SK-N-SH (cell line): ENCODE data around the gene RXYLT1. TPM values are rescaled to one million over a fixed set of nuclear protein-coding genes. Genes with fewer than 3 reads are reported as not detected.

Experiments used
- CTCF ChIA-PET: fragments of 300-600, 350-600 bp; formaldehyde crosslinking; extraction: SDS; loops from one replicate; lab custom pipeline; 2021; lab: Yijun Ruan, JAX
- POLR2A ChIA-PET: fragments of 350-600 bp; sonication (Branson Sonifier 250); formaldehyde crosslinking; extraction: SDS; loops from one replicate; lab custom pipeline; 2020; ENCODE audit warnings: antibody characterized with exemption, inconsistent platforms; lab: Yijun Ruan, JAX
- DNase-seq: peaks from one replicate; pipeline ENCODE4 v3.0.0; 2012
- H2AFZ ChIP-seq: fragments of 200-600 bp; sonication (generic); 2 replicates; pipeline ENCODE4 v1.8.1; 2016; ENCODE audit warnings: antibody characterized with exemption, mild to moderate bottlenecking, low read depth
- H3F3A ChIP-seq: fragments of 200-600 bp; sonication (generic); replicated peaks from 2 replicates; pipeline ENCODE3; 2016; ENCODE audit warnings: antibody characterized with exemption, mild to moderate bottlenecking; ENCODE audit not compliant: insufficient read depth
- H3K27ac ChIP-seq, 2 experiments: fragments of 200-500 bp in 1 of 2; fragments of 200-600 bp in 1 of 2; sonication (Bioruptor generic) in 1 of 2; sonication (generic), shearing (Covaris generic) in 1 of 2; 2 replicates each; pipeline versions ENCODE4 v1.5.1 to v1.6.1; 2014 to 2016; ENCODE audit warnings: low read depth in 2 of 2, inconsistent platforms in 1 of 2, low read length in 1 of 2, mild to moderate bottlenecking in 1 of 2, mixed read lengths in 1 of 2
- H3K27me3 ChIP-seq: fragments of 200-600 bp; sonication (generic), shearing (Covaris generic); 2 replicates; pipeline ENCODE4 v1.6.1; 2016; ENCODE audit warnings: mixed run types; ENCODE audit not compliant: insufficient read depth
- H3K36me3 ChIP-seq, 2 experiments: fragments of 200-500 bp in 1 of 2; fragments of 200-600 bp in 1 of 2; sonication (Bioruptor generic) in 1 of 2; sonication (generic) in 1 of 2; replicated peaks in 1 of 2; 2 replicates each; pipeline versions ENCODE3 to v1.5.1; 2014 to 2016; ENCODE audit warnings: low read length in 1 of 2, mild to moderate bottlenecking in 1 of 2; ENCODE audit not compliant: insufficient read depth in 2 of 2, control insufficient read depth in 1 of 2
- H3K4me1 ChIP-seq, 2 experiments: fragments of 200-500 bp in 1 of 2; fragments of 200-600 bp in 1 of 2; sonication (Bioruptor generic) in 1 of 2; sonication (generic), shearing (Covaris generic) in 1 of 2; 2 replicates each; pipeline versions ENCODE4 v1.5.1 to v1.6.1; 2014 to 2016; ENCODE audit warnings: low read depth in 1 of 2, low read length in 1 of 2, mixed run types in 1 of 2; ENCODE audit not compliant: insufficient read depth in 2 of 2, control insufficient read depth in 1 of 2
- H3K4me2 ChIP-seq: fragments of 200-600 bp; sonication (generic), shearing (Covaris generic); 2 replicates; pipeline ENCODE4 v1.6.1; 2017; ENCODE audit warnings: mixed run types
- H3K4me3 ChIP-seq, 2 experiments: fragments of 200-500 bp in 1 of 2; fragments of 200-600 bp in 1 of 2; sonication (Bioruptor generic) in 1 of 2; sonication (generic), shearing (Covaris generic) in 1 of 2; 2 replicates each; pipeline versions ENCODE4 v1.5.1 to v1.8.1; 2014 to 2016; ENCODE audit warnings: low read depth in 2 of 2, inconsistent platforms in 1 of 2, low read length in 1 of 2, mild to moderate bottlenecking in 1 of 2, mixed read lengths in 1 of 2, moderate library complexity in 1 of 2
- H3K79me2 ChIP-seq: fragments of 200-600 bp; sonication (generic); 2 replicates; pipeline ENCODE4 v1.8.1; 2017; ENCODE audit warnings: mild to moderate bottlenecking; ENCODE audit not compliant: insufficient read depth
- H3K9ac ChIP-seq: fragments of 200-600 bp; sonication (generic); 2 replicates; pipeline ENCODE4 v1.6.1; 2017; ENCODE audit warnings: mixed run types
- H3K9me2 ChIP-seq: fragments of 200-600 bp; sonication (generic); 2 replicates; pipeline ENCODE4 v1.6.1; 2017; ENCODE audit warnings: mixed run types
- H3K9me3 ChIP-seq: fragments of 200-600 bp; sonication (generic); 2 replicates; pipeline ENCODE4 v1.6.1; 2017; ENCODE audit warnings: mixed run types, mild to moderate bottlenecking, moderate library complexity
- H4K20me1 ChIP-seq: fragments of 200-600 bp; sonication (generic); 2 replicates; pipeline ENCODE4 v1.6.1; 2017; ENCODE audit warnings: mild to moderate bottlenecking, mixed run types; ENCODE audit not compliant: insufficient read depth
- CHD2 ChIP-seq: fragments of 150-350 bp; IDR thresholded peaks from 2 replicates; pipeline ENCODE4 v1.6.1; 2018; ENCODE audit warnings: low read length; ENCODE audit not compliant: partially characterized antibody
- ELF1 ChIP-seq: IDR thresholded peaks from 2 replicates; pipeline ENCODE4 v1.4.0; 2012
- FOXJ3 ChIP-seq: sonication (generic); formaldehyde crosslinking; IDR thresholded peaks from 2 replicates; pipeline ENCODE4 v1.5.1; 2020; ENCODE audit warnings: mild to moderate bottlenecking, missing genetic modification reagents
- GATA2 ChIP-seq: sonication (generic); formaldehyde crosslinking; IDR thresholded peaks from 2 replicates; pipeline ENCODE4 v1.5.0; 2020; ENCODE audit warnings: mild to moderate bottlenecking, missing genetic modification reagents
- JUND ChIP-seq: IDR thresholded peaks from 2 replicates; pipeline ENCODE4 v1.4.0; 2012
- MXI1 ChIP-seq: IDR thresholded peaks from 2 replicates; pipeline ENCODE4 v1.6.1; 2012; ENCODE audit warnings: mild to moderate bottlenecking, low read depth, low read length, improper control_type of control experiment
- POLR2AphosphoS5 ChIP-seq: IDR thresholded peaks from 2 replicates; pipeline ENCODE4 v1.6.1; 2012; ENCODE audit warnings: low read depth, low read length
- TAF1 ChIP-seq: IDR thresholded peaks from 2 replicates; pipeline ENCODE4 v1.6.1; 2012; ENCODE audit warnings: low read depth, mild to moderate bottlenecking, low read length, moderate library complexity, borderline replicate concordance
- YY1 ChIP-seq: IDR thresholded peaks from 2 replicates; pipeline ENCODE4 v1.4.0; 2012; ENCODE audit warnings: low read depth, mild to moderate bottlenecking
- WGBS: methylation state at CpG from one replicate; pipeline ENCODE4 v1.1.6; 2017; ENCODE audit warnings: low lambda C conversion rate; 5-methylcytosine and 5-hydroxymethylcytosine counted together
- polyA plus RNA-seq, 3 experiments: library from polyadenylated mRNA; depleted of rRNA; stranded (reverse); fragments of >200 nt; gene quantifications; 2 replicates each; pipeline ENCODE4 v1.2.3, GENCODE V29; 2012
- TF ChIP-seq, protein P1 (sequence below): IDR thresholded peaks from 2 replicates; pipeline ENCODE4 v1.4.0; 2012; ENCODE audit warnings: low read depth
- TF ChIP-seq, protein P2 (sequence below): IDR thresholded peaks from 2 replicates; pipeline ENCODE4; 2012
- TF ChIP-seq, protein P3 (sequence below): IDR thresholded peaks from 2 replicates; pipeline ENCODE4 v1.4.0; 2012; ENCODE audit warnings: low read depth, borderline replicate concordance
- TF ChIP-seq, protein P4 (sequence below): IDR thresholded peaks from 2 replicates; pipeline ENCODE4 v1.4.0; 2012; ENCODE audit warnings: low read depth, borderline replicate concordance
- TF ChIP-seq, protein P5 (sequence below): IDR thresholded peaks from 2 replicates; pipeline ENCODE4 v1.6.1; 2012; ENCODE audit warnings: mild to moderate bottlenecking, low read depth, low read length, moderate library complexity

RXYLT1 gene
- polyA plus RNA-seq, 1 of the 3 experiments (the other 2 are of a cell fraction), result 10.7 TPM

DNA sequence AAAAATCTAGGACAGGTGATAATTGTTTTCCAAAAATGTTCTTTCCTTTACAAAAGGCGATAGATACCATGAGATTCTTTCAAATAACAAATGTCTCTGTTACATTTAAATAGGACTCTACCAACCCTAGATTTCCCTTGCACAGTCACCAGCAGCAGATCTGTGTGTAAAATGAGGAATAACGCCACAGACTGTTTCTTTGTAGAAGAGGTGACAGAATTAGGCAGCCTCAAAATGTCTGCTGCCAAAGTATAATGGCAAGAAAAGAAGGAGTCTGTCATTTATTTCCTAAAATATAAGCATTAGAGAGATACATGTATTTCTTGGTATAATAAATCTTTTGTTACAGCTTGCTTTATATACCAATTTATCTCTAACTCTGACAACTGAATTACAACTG is 56.3 kb downstream of the RXYLT1 start:
- Histone ChIP-seq H4K20me1 (no peaks in the 10 kb centered on the region), H3K36me3 (no peaks in the 10 kb centered on the region), H3K4me3 (no peak overlapping the region), H3K9ac (no peak overlapping the region), H3K9me3 (no peaks in the 10 kb centered on the region), H3K27ac (no peak overlapping the region), H3K9me2 (no peaks in the 10 kb centered on the region), H2AFZ (no peak overlapping the region), H3K27me3 (no peaks in the 10 kb centered on the region), H3K79me2 (no peaks in the 10 kb centered on the region), H3K4me1 (peaks cover 0 to under 1% of the 10 kb centered on the region in 2 experiments; a peak in 1 of 4 replicates), H3F3A (no peaks in the 10 kb centered on the region), H3K4me2 (no peak overlapping the region)
- TF ChIP-seq MXI1 (no peak), JUND (no peak), CHD2 (no peak), ELF1 (no peak), POLR2AphosphoS5 (no peak)
- TF ChIP-seq, protein P1, sequence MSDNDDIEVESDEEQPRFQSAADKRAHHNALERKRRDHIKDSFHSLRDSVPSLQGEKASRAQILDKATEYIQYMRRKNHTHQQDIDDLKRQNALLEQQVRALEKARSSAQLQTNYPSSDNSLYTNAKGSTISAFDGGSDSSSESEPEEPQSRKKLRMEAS, result no peak
- 84% methylated on average over 2 of the region's 2 CpGs for WGBS
- DNase-seq, result no peak
- ChIA-PET CTCF (interaction anchor here (1.3 to 9.5 kb wide), 3 partner anchors 9 to 421 kb away, joined by 6 to 109 read pairs (median 7); no protein-coding TSS in a partner anchor), POLR2A (no interaction called here)

DNA sequence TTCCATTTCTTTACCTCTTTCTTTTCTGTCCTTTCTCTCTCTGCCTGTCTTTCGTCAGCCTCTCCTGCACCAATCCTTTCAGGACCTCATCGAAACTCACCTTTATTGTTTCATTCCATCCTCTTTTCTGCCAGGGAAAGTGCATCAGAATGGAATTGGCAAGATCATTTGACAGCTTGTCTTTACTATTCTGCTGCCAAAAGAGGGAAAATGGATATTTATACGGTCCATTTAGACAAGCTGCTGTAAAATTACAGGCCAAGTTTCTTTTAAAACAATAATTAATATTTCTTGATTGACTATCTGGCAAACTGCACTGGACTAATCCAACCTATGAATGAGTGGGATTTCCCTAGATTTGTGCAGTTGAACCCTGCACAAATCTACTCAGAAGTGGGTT is 57.2 kb downstream of the RXYLT1 start:
- Histone ChIP-seq H3K4me3 (no peak overlapping the region), H3K79me2 (no peaks in the 10 kb centered on the region), H3K9ac (no peak overlapping the region), H3K36me3 (no peaks in the 10 kb centered on the region), H3K27me3 (no peaks in the 10 kb centered on the region), H3K27ac (no peak overlapping the region), H2AFZ (no peak overlapping the region), H3K9me3 (no peaks in the 10 kb centered on the region), H3K4me1 (peaks cover 0 to 2% of the 10 kb centered on the region in 2 experiments; a peak in 1 of 4 replicates), H3K4me2 (no peak overlapping the region), H3K9me2 (no peaks in the 10 kb centered on the region), H4K20me1 (no peaks in the 10 kb centered on the region), H3F3A (peaks cover 6% of the 10 kb centered on the region)
- TF ChIP-seq GATA2, result no peak
- no peak for TF ChIP-seq ELF1
- TF ChIP-seq, protein P2, sequence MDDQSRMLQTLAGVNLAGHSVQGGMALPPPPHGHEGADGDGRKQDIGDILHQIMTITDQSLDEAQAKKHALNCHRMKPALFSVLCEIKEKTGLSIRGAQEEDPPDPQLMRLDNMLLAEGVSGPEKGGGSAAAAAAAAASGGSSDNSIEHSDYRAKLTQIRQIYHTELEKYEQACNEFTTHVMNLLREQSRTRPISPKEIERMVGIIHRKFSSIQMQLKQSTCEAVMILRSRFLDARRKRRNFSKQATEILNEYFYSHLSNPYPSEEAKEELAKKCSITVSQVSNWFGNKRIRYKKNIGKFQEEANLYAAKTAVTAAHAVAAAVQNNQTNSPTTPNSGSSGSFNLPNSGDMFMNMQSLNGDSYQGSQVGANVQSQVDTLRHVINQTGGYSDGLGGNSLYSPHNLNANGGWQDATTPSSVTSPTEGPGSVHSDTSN, result no peak
- no peak for TF ChIP-seq CHD2
- TF ChIP-seq TAF1, result no peak
- WGBS, result 78% methylated on average over 3 of the region's 3 CpGs
- no peak for DNase-seq
- ChIA-PET POLR2A (no interaction called here), CTCF (interaction anchor here (1.3 to 9.5 kb wide), 4 partner anchors 10 to 420 kb away, joined by 3 to 109 read pairs (median 6); no protein-coding TSS in a partner anchor)

DNA sequence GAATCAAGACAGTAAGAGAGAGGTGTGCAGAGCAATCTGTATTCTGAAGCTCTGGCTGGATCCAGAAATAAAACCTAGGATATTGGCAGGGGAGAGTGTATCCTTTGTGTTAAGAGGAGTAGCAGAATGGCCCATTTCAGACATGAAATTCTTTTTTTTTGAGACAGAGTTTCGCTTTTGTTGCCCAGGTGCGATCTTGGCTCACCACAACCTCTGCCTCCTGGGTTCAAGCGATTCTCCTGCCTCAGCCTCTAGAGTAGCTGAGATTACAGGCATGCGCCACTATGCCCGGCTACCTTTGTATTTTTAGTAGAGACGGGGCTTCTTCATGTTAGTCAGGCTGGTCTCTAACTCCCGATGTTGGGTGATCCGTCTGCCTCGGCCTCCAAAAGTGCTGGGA is 58.7 kb downstream of the RXYLT1 start:
- no peaks in the 10 kb centered on the region for H3K9me2 ChIP-seq
- ChIA-PET POLR2A (no interaction called here), CTCF (interaction anchor here (1.2 to 9.5 kb wide), 5 partner anchors 12 to 419 kb away, joined by 3 to 109 read pairs (median 8); no protein-coding TSS in a partner anchor)
- peaks cover 8% of the 10 kb centered on the region for H3F3A ChIP-seq
- no peaks in the 10 kb centered on the region for H3K79me2 ChIP-seq
- H3K4me2 ChIP-seq, result no peak overlapping the region
- peaks cover 0 to 2% of the 10 kb centered on the region in 2 experiments; a peak in 1 of 4 replicates for H3K4me1 ChIP-seq
- no peaks in the 10 kb centered on the region for H3K9me3 ChIP-seq
- 92% methylated on average over 9 of the region's 9 CpGs for WGBS
- DNase-seq, result no peak
- no peak overlapping the region for H3K4me3 ChIP-seq
- H3K27me3 ChIP-seq, result no peaks in the 10 kb centered on the region
- H4K20me1 ChIP-seq, result no peaks in the 10 kb centered on the region
- H3K36me3 ChIP-seq, result no peaks in the 10 kb centered on the region
- no peak overlapping the region for H2AFZ ChIP-seq
- H3K27ac ChIP-seq, result no peak overlapping the region
- no peak overlapping the region for H3K9ac ChIP-seq
- TF ChIP-seq ELF1 (no peak), GATA2 (no peak), YY1 (no peak), FOXJ3 (CRISPR knock-in tag) (no peak)
- TF ChIP-seq, protein P3, sequence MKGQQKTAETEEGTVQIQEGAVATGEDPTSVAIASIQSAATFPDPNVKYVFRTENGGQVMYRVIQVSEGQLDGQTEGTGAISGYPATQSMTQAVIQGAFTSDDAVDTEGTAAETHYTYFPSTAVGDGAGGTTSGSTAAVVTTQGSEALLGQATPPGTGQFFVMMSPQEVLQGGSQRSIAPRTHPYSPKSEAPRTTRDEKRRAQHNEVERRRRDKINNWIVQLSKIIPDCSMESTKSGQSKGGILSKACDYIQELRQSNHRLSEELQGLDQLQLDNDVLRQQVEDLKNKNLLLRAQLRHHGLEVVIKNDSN, result no peak
- TF ChIP-seq, protein P4, sequence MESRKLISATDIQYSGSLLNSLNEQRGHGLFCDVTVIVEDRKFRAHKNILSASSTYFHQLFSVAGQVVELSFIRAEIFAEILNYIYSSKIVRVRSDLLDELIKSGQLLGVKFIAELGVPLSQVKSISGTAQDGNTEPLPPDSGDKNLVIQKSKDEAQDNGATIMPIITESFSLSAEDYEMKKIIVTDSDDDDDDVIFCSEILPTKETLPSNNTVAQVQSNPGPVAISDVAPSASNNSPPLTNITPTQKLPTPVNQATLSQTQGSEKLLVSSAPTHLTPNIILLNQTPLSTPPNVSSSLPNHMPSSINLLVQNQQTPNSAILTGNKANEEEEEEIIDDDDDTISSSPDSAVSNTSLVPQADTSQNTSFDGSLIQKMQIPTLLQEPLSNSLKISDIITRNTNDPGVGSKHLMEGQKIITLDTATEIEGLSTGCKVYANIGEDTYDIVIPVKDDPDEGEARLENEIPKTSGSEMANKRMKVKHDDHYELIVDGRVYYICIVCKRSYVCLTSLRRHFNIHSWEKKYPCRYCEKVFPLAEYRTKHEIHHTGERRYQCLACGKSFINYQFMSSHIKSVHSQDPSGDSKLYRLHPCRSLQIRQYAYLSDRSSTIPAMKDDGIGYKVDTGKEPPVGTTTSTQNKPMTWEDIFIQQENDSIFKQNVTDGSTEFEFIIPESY, result no peak
- TF ChIP-seq, protein P5, sequence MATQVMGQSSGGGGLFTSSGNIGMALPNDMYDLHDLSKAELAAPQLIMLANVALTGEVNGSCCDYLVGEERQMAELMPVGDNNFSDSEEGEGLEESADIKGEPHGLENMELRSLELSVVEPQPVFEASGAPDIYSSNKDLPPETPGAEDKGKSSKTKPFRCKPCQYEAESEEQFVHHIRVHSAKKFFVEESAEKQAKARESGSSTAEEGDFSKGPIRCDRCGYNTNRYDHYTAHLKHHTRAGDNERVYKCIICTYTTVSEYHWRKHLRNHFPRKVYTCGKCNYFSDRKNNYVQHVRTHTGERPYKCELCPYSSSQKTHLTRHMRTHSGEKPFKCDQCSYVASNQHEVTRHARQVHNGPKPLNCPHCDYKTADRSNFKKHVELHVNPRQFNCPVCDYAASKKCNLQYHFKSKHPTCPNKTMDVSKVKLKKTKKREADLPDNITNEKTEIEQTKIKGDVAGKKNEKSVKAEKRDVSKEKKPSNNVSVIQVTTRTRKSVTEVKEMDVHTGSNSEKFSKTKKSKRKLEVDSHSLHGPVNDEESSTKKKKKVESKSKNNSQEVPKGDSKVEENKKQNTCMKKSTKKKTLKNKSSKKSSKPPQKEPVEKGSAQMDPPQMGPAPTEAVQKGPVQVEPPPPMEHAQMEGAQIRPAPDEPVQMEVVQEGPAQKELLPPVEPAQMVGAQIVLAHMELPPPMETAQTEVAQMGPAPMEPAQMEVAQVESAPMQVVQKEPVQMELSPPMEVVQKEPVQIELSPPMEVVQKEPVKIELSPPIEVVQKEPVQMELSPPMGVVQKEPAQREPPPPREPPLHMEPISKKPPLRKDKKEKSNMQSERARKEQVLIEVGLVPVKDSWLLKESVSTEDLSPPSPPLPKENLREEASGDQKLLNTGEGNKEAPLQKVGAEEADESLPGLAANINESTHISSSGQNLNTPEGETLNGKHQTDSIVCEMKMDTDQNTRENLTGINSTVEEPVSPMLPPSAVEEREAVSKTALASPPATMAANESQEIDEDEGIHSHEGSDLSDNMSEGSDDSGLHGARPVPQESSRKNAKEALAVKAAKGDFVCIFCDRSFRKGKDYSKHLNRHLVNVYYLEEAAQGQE, result no peak
